Smooth muscle cell (in vitro differentiated cells): Measurements from ENCODE around the gene MAP7D2. TPM values are rescaled to one million over a fixed set of nuclear protein-coding genes. Genes with fewer than 3 reads are reported as not detected.

Experiments used
- DNase-seq: peaks from one replicate; lab custom pipeline; 2025; ENCODE audit not compliant: unreplicated experiment; lab: John Stamatoyannopoulos, UW
- H2AFZ ChIP-seq: fragments of 200-600 bp; sonication (generic); 2 replicates; pipeline ENCODE4 v1.6.0; 2016; ENCODE audit warnings: antibody characterized with exemption, low read depth, mild to moderate bottlenecking
- H3F3A ChIP-seq: fragments of 200-600 bp; sonication (generic); 2 replicates; pipeline ENCODE4 v1.6.0; 2017; ENCODE audit warnings: antibody characterized with exemption, low read depth
- H3K27ac ChIP-seq: fragments of 200-600 bp; sonication (generic); 2 replicates; pipeline ENCODE4 v1.5.1; 2016; ENCODE audit warnings: low read depth, mild to moderate bottlenecking
- H3K27me3 ChIP-seq: fragments of 200-600 bp; sonication (generic); 2 replicates; pipeline ENCODE4 v1.6.1; 2016; ENCODE audit warnings: low read depth, mild to moderate bottlenecking
- H3K36me3 ChIP-seq: fragments of 200-600 bp; sonication (generic); 2 replicates; pipeline ENCODE4 v1.5.1; 2016; ENCODE audit warnings: low read depth
- H3K4me1 ChIP-seq: fragments of 200-600 bp; sonication (generic); 2 replicates; pipeline ENCODE4 v1.5.1; 2016; ENCODE audit warnings: low read depth
- H3K4me2 ChIP-seq: fragments of 200-600 bp; sonication (generic); 2 replicates; pipeline ENCODE4 v1.6.0; 2016; ENCODE audit warnings: mild to moderate bottlenecking
- H3K4me3 ChIP-seq: fragments of 200-600 bp; sonication (generic); 2 replicates; pipeline ENCODE4 v1.5.1; 2016; ENCODE audit warnings: mild to moderate bottlenecking
- H3K79me2 ChIP-seq: fragments of 200-600 bp; sonication (generic); 2 replicates; pipeline ENCODE4 v1.6.0; 2016; ENCODE audit warnings: low read depth, mild to moderate bottlenecking
- H3K9ac ChIP-seq: fragments of 200-600 bp; sonication (generic); 2 replicates; pipeline ENCODE4 v1.6.0; 2016; ENCODE audit warnings: low read depth
- H3K9me3 ChIP-seq: fragments of 200-600 bp; sonication (generic); replicated peaks from 2 replicates; pipeline ENCODE4 v1.5.1; 2016; ENCODE audit warnings: low read depth
- H4K20me1 ChIP-seq: fragments of 200-600 bp; sonication (generic); 2 replicates; pipeline ENCODE4 v1.6.0; 2016; ENCODE audit warnings: low read depth
- WGBS: methylation state at CpG from one replicate; pipeline ENCODE4 v1.1.7; 2016; ENCODE audit warnings: low lambda C conversion rate; 5-methylcytosine and 5-hydroxymethylcytosine counted together
- microRNA counts: library from miRNA; unstranded; fragments of <30 nt; microRNA quantifications from one replicate; lab custom pipeline; 2016
- microRNA-seq: library from miRNA; unstranded; fragments of <30 nt; microRNA quantifications from one replicate; pipeline ENCODE4, GENCODE V29; 2016; ENCODE audit warnings: borderline number of aligned reads
- polyA plus RNA-seq: library from polyadenylated mRNA; unstranded; fragments of >200 nt; fragmentation: Nextera tagmentation; extraction: Ambion mirVana; gene quantifications from 2 replicates; pipeline ENCODE4 v1.2.1, GENCODE V29; 2016
- small RNA-seq: library from RNA; depleted of rRNA; stranded (forward); fragments of <200 nt; gene quantifications from one replicate; pipeline ENCODE3, GENCODE V24; 2014
- total RNA-seq: library from RNA; depleted of rRNA; stranded (reverse); fragments of >200 nt; gene quantifications from 2 replicates; pipeline ENCODE4 v1.2.3, GENCODE V29; 2014
- TF ChIP-seq, protein P1 (sequence below): fragments of 200-600 bp; sonication (generic); IDR thresholded peaks from 2 replicates; pipeline ENCODE4 v1.5.1; 2017; ENCODE audit warnings: borderline replicate concordance, mild to moderate bottlenecking, antibody characterized with exemption; ENCODE audit not compliant: insufficient read depth, poor library complexity, severe bottlenecking

The MAP7D2 gene
- total and polyA plus RNA-seq, 2 experiments from 2014 or later, result 0.18 TPM; not detected in 1

DNA sequence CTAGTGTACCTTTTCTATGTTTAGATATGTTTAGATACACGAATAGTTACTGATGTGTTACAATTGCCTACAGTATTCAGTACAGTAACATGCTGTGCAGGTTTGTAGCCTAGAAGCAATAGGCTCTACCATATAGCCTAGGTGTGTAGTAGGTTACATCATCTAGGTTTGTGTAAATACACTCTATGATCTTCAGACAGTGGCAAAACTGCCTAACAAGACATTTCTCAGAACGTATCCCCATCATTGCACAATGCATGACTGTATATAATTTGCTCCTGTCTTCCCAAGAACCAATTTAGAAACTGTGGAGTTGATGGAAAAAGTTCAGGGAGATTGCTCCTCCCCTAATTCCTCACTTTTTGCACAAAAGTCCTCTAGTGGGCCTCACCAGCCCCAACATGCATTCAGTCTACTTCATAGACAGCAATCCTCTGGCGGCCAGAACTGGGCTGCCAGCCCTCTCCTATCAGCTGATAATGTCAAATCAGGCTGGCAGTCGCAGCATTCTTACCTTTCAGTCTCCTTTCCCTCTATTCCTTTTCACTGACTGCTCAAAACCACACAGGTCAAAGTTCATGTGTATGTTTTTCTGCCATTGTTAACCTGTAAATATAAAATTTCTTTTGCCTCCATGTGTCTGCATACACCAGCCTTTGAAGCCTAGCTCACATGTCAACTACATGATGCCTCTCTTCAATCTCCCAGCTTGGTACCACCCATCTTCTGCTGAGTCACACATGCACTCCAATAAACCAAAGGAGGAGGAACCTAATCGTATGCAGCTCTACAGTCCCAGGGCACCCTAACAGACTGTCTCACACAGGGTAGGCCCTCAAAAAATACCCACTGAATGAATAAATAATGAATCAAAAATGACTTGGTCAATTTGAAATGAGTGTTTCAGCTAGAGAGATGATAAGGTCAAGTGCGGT is 157.9 kb downstream of the MAP7D2 start:
- no peak for DNase-seq
- Histone ChIP-seq H2AFZ (no peak overlapping the region), H3K36me3 (no peaks in the 10 kb centered on the region), H3K4me2 (no peak overlapping the region), H3K27ac (no peak overlapping the region), H3K9ac (no peak overlapping the region), H3K27me3 (no peaks in the 10 kb centered on the region), H3K4me3 (no peak overlapping the region), H4K20me1 (no peaks in the 10 kb centered on the region), H3K9me3 (no peaks in the 10 kb centered on the region), H3K79me2 (no peaks in the 10 kb centered on the region), H3K4me1 (no peaks in the 10 kb centered on the region), H3F3A (no peaks in the 10 kb centered on the region)
- 72% methylated on average over 6 of the region's 6 CpGs for WGBS
- TF ChIP-seq, protein P1, sequence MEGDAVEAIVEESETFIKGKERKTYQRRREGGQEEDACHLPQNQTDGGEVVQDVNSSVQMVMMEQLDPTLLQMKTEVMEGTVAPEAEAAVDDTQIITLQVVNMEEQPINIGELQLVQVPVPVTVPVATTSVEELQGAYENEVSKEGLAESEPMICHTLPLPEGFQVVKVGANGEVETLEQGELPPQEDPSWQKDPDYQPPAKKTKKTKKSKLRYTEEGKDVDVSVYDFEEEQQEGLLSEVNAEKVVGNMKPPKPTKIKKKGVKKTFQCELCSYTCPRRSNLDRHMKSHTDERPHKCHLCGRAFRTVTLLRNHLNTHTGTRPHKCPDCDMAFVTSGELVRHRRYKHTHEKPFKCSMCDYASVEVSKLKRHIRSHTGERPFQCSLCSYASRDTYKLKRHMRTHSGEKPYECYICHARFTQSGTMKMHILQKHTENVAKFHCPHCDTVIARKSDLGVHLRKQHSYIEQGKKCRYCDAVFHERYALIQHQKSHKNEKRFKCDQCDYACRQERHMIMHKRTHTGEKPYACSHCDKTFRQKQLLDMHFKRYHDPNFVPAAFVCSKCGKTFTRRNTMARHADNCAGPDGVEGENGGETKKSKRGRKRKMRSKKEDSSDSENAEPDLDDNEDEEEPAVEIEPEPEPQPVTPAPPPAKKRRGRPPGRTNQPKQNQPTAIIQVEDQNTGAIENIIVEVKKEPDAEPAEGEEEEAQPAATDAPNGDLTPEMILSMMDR, result no peak

DNA sequence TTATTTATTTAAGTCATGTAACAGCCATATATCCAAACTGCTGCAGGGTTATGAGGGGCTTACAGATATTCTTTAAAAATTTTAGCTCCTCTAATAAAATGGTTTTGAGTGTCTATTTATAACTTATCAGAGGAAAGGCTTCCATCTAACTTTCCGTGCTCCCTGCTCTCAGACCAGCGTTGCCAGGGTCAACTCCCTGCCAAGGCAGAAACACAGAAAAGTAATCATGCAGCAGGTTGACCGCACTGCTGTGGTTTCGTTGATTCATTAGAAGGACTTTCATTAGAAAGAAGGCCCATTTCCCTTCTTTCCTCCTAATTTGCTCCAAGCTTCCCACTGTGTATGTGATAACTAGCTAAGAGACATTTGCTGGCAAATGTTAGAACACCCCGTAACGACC is 159.8 kb downstream of the MAP7D2 start:
- no peak for DNase-seq
- TF ChIP-seq, protein P1, result no peak
- no peaks in the 10 kb centered on the region for H3K79me2 ChIP-seq
- H3K9ac ChIP-seq, result no peak overlapping the region
- no peak overlapping the region for H3K27ac ChIP-seq
- H3K4me1 ChIP-seq, result no peaks in the 10 kb centered on the region
- no peak overlapping the region for H3K4me3 ChIP-seq
- WGBS, result 84% methylated on average over 6 of the region's 6 CpGs
- no peaks in the 10 kb centered on the region for H3K9me3 ChIP-seq
- no peak overlapping the region for H3K4me2 ChIP-seq
- no peaks in the 10 kb centered on the region for H3K36me3 ChIP-seq
- no peaks in the 10 kb centered on the region for H3K27me3 ChIP-seq
- H2AFZ ChIP-seq, result no peak overlapping the region
- H4K20me1 ChIP-seq, result no peaks in the 10 kb centered on the region
- H3F3A ChIP-seq, result no peaks in the 10 kb centered on the region

MicroRNA genes within 50 kb of the gene (microRNA counts, 767-probe panel; counts per million panel counts)
- 183 counts per million for microRNA hsa-miR-23c (lab: Ali Mortazavi, UCI)

Small RNAs within 50 kb of the gene (microRNA-seq; reads per million reads assigned to microRNA genes)
- gene MIR23C, result 127 reads per million, percentile 60 among the genes with 10 or more reads in this experiment

Small RNAs within 50 kb of the gene (small RNA-seq; reads per million reads assigned to genes)
- gene MIR23C (not detected), gene RF00019 (not detected), gene RF00493 (21.5 reads per million, percentile 90 among the genes with 10 or more reads in this experiment), gene RF00494 (not detected)

Other genes with a start within 250 kb of the MAP7D2 start
- 69.7 and 76.8 TPM in 2 replicates for gene SH3KBP1, start 229.3 kb downstream of the MAP7D2 start, total RNA-seq
- 68.0 and 77.3 TPM in 2 replicates for gene SH3KBP1, start 229.3 kb downstream of the MAP7D2 start, polyA plus RNA-seq
- gene BCLAF3, start 125.8 kb downstream of the MAP7D2 start, total RNA-seq, result 4.1 and 5.0 TPM in 2 replicates
- gene BCLAF3, start 125.8 kb downstream of the MAP7D2 start, polyA plus RNA-seq, result 1.7 and 3.4 TPM in 2 replicates
- gene EIF1AX, start 24.9 kb upstream of the MAP7D2 start, total RNA-seq, result 40.3 and 48.2 TPM in 2 replicates
- gene EIF1AX, start 24.9 kb upstream of the MAP7D2 start, polyA plus RNA-seq, result 37.2 and 40.7 TPM in 2 replicates
- gene RPS6KA3, start 150.0 kb upstream of the MAP7D2 start, total RNA-seq, result 37.2 and 38.9 TPM in 2 replicates
- gene RPS6KA3, start 150.0 kb upstream of the MAP7D2 start, polyA plus RNA-seq, result 14.7 and 15.4 TPM in 2 replicates